ENCODE measurements around the gene TMEM108.

Gene TMEM108

DNA sequence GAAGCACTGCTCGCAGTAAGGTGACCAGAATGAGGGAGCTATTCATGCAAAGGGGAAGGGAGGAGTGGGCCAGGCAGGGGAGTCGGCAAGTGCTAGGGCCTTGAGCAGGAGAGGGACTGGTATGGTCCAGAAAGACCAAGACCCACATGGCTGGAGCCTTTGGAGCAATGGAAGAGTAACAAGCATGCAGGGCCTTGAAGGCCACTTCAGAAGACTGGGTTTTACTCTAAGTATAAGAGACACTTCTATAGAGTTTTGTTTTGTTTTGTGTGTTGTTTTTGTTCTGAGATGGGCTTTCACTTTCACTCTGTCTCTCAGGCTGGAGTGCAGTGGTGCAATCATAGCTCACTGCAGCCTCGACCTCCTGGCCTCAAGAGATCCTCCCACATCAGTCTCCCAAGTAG is 403.7 kb downstream of the TMEM108 start:
- H3K27ac ChIP-seq = no peak overlapping the region
- TF ChIP-seq ZFX (IDR thresholded peaks at IDR 0.05) = no peak
- TF ChIP-seq, protein P1, sequence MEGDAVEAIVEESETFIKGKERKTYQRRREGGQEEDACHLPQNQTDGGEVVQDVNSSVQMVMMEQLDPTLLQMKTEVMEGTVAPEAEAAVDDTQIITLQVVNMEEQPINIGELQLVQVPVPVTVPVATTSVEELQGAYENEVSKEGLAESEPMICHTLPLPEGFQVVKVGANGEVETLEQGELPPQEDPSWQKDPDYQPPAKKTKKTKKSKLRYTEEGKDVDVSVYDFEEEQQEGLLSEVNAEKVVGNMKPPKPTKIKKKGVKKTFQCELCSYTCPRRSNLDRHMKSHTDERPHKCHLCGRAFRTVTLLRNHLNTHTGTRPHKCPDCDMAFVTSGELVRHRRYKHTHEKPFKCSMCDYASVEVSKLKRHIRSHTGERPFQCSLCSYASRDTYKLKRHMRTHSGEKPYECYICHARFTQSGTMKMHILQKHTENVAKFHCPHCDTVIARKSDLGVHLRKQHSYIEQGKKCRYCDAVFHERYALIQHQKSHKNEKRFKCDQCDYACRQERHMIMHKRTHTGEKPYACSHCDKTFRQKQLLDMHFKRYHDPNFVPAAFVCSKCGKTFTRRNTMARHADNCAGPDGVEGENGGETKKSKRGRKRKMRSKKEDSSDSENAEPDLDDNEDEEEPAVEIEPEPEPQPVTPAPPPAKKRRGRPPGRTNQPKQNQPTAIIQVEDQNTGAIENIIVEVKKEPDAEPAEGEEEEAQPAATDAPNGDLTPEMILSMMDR (conservative IDR thresholded peaks at IDR 0.05) = no peak

DNA sequence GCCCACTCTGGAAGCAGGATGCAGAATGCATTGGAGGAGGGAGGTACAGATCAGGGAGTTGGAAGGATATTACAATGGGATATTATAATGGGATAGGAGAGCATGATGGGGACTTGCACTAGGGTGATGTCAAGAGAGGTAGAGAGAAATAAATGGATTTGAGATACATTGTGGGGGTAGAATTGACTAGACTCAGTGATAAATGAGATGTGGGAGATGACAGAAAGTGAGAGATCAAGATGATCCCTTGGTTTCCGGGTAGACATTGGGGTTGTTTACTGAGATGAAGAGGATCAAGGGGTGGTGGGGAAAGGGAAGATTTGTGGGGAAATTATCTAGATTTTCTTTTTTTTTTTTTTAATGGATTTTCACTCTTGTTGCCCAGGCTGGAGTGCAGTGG is 404.3 kb downstream of the TMEM108 start:
- H3K27ac ChIP-seq = no peak overlapping the region
- TF ChIP-seq ZFX (IDR thresholded peaks at IDR 0.05) = no peak
- TF ChIP-seq, protein P1 (conservative IDR thresholded peaks at IDR 0.05) = no peak

- H3K27ac ChIP-seq = peak overlapping the region; percentile 35; the same call in 1 of the 2 replicates
- TF ChIP-seq, protein P1 (conservative IDR thresholded peaks at IDR 0.05) = peak; percentile 68
- TF ChIP-seq ZFX (IDR thresholded peaks at IDR 0.05) = no peak
Observed at GRCh38 chr3:133443649-133444422, 405.6 kb downstream of the TMEM108 start.

DNA sequence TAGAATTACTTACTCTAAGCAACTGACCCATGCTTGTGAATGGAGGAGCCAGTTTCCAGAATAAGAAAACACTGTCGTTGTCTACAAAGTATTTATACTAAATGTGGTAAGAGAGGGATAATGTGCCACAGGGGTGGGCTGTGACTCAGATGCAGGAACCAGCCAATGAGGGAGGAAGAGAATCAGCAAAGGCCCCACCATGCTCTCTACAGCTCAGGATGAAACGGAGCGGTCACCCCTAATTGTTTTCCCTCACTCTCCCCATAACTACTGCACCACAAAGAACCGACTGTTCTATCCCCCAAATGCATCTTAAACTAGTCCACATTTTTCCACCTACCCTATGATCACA is 406.2 kb downstream of the TMEM108 start:
- peak overlapping the region; percentile 35 for H3K27ac ChIP-seq

GRCh38 chr3:133445108-133445507 is 406.9 kb downstream of the TMEM108 start:
- H3K27ac ChIP-seq = peak overlapping the region; percentile 35; the same call in 1 of the 2 replicates

More for the DNA sequence above, 406.2 kb downstream of the TMEM108 start:
- no peak for TF ChIP-seq ZFX (IDR thresholded peaks at IDR 0.05)
- TF ChIP-seq, protein P1 (conservative IDR thresholded peaks at IDR 0.05) = no peak

More at GRCh38 chr3:133445108-133445507, 406.9 kb downstream of the TMEM108 start:
- TF ChIP-seq ZFX (IDR thresholded peaks at IDR 0.05) = no peak
- TF ChIP-seq, protein P1 (conservative IDR thresholded peaks at IDR 0.05) = no peak
